ENCODE data around the gene DDX60.

Gene DDX60

GRCh38 chr4:168264903-168265302 lies 53.6 kb downstream of the DDX60 start:
- no peak overlapping the region for H3K27ac ChIP-seq (ENCODE audit: low read depth, low read length)
- H2BK5ac ChIP-seq (ENCODE audit: low read depth, low read length, poor library complexity) = no peak overlapping the region
- H3K4ac ChIP-seq (ENCODE audit: low read depth, low read length) = no peak overlapping the region
- no peak overlapping the region for H2BK120ac ChIP-seq (ENCODE audit: insufficient read depth, low read length, poor library complexity)
- H4K8ac ChIP-seq (ENCODE audit: low read depth, low read length) = no peak overlapping the region
- no peaks in the 10 kb centered on the region for H3K79me2 ChIP-seq (ENCODE audit: control insufficient read depth, insufficient read depth, low read length, poor library complexity)
- no peaks in the 10 kb centered on the region for H3K36me3 ChIP-seq (ENCODE audit: control insufficient read depth in 1 of 2, insufficient read depth in 2 of 2, low read length in 2 of 2)
- H3K18ac ChIP-seq (ENCODE audit: low read length) = no peak overlapping the region
- no peak overlapping the region for H3K23ac ChIP-seq (ENCODE audit: low read length)
- no peak overlapping the region for H2BK12ac ChIP-seq (ENCODE audit: low read length)
- no peak overlapping the region for H2AFZ ChIP-seq (ENCODE audit: insufficient read depth, low read length, poor library complexity)
- H3K14ac ChIP-seq (ENCODE audit: low read length) = no peak overlapping the region
- H3K4me1 ChIP-seq (ENCODE audit: control insufficient read depth in 1 of 2, insufficient read depth in 2 of 2, low read length in 2 of 2) = no peaks in the 10 kb centered on the region
- no peak for DNase-seq
- H3K4me3 ChIP-seq (ENCODE audit: low read depth, low read length) = no peak overlapping the region
- H3K9me3 ChIP-seq (ENCODE audit: insufficient read depth, low read depth, low read length) = no peaks in the 10 kb centered on the region
- H3K9ac ChIP-seq (ENCODE audit: low read length) = no peak overlapping the region
- no peak overlapping the region for H3K4me2 ChIP-seq (ENCODE audit: low read length)
- no peak overlapping the region for H2AK5ac ChIP-seq (ENCODE audit: low read length)
- H4K91ac ChIP-seq (ENCODE audit: low read depth, low read length) = no peak overlapping the region
- no peaks in the 10 kb centered on the region for H3K27me3 ChIP-seq (ENCODE audit: insufficient read depth, low read length)
- no peaks in the 10 kb centered on the region for H3K79me1 ChIP-seq (ENCODE audit: low read length)
- no CpG with 5 or more reads among the region's 3 CpGs for WGBS (ENCODE audit: extremely low coverage, insufficient coverage, insufficient read length)
- H4K12ac ChIP-seq (ENCODE audit: low read depth, low read length) = no peak overlapping the region

- Histone ChIP-seq H3K27ac (ENCODE audit: low read depth, low read length) (no peak overlapping the region), H3K4me2 (ENCODE audit: low read length) (no peak overlapping the region), H2AFZ (ENCODE audit: insufficient read depth, low read length, poor library complexity) (no peak overlapping the region), H3K36me3 (ENCODE audit: control insufficient read depth in 1 of 2, insufficient read depth in 2 of 2, low read length in 2 of 2) (no peaks in the 10 kb centered on the region), H4K91ac (ENCODE audit: low read depth, low read length) (no peak overlapping the region), H3K4me1 (ENCODE audit: control insufficient read depth in 1 of 2, insufficient read depth in 2 of 2, low read length in 2 of 2) (no peaks in the 10 kb centered on the region), H3K4ac (ENCODE audit: low read depth, low read length) (no peak overlapping the region), H3K9ac (ENCODE audit: low read length) (no peak overlapping the region), H2BK5ac (ENCODE audit: low read depth, low read length, poor library complexity) (no peak overlapping the region), H3K23ac (ENCODE audit: low read length) (no peak overlapping the region), H3K79me1 (ENCODE audit: low read length) (no peaks in the 10 kb centered on the region), H3K18ac (ENCODE audit: low read length) (no peak overlapping the region), H3K14ac (ENCODE audit: low read length) (no peak overlapping the region), H4K8ac (ENCODE audit: low read depth, low read length) (no peak overlapping the region), H4K12ac (ENCODE audit: low read depth, low read length) (no peak overlapping the region), H3K79me2 (ENCODE audit: control insufficient read depth, insufficient read depth, low read length, poor library complexity) (no peaks in the 10 kb centered on the region), H3K4me3 (ENCODE audit: low read depth, low read length) (no peak overlapping the region), H2AK5ac (ENCODE audit: low read length) (no peak overlapping the region), H3K9me3 (ENCODE audit: insufficient read depth, low read depth, low read length) (no peaks in the 10 kb centered on the region), H3K27me3 (ENCODE audit: insufficient read depth, low read length) (no peaks in the 10 kb centered on the region), H2BK120ac (ENCODE audit: insufficient read depth, low read length, poor library complexity) (no peak overlapping the region), H2BK12ac (ENCODE audit: low read length) (no peak overlapping the region)
- no CpG with 5 or more reads among the region's 1 CpG for WGBS (ENCODE audit: extremely low coverage, insufficient coverage, insufficient read length)
- DNase-seq = no peak
Measured at GRCh38 chr4:168263039-168263438, 55.5 kb downstream of the DDX60 start.

GRCh38 chr4:168259096-168259495 lies 59.5 kb downstream of the DDX60 start:
- H3K79me2 ChIP-seq (ENCODE audit: control insufficient read depth, insufficient read depth, low read length, poor library complexity) = no peaks in the 10 kb centered on the region
- H4K91ac ChIP-seq (ENCODE audit: low read depth, low read length) = no peak overlapping the region
- no peak overlapping the region for H3K14ac ChIP-seq (ENCODE audit: low read length)
- no peak overlapping the region for H3K9ac ChIP-seq (ENCODE audit: low read length)
- no peak overlapping the region for H2BK12ac ChIP-seq (ENCODE audit: low read length)
- H3K4ac ChIP-seq (ENCODE audit: low read depth, low read length) = no peak overlapping the region
- no peaks in the 10 kb centered on the region for H3K79me1 ChIP-seq (ENCODE audit: low read length)
- H3K4me3 ChIP-seq (ENCODE audit: low read depth, low read length) = no peak overlapping the region
- H3K9me3 ChIP-seq (ENCODE audit: insufficient read depth, low read depth, low read length) = no peaks in the 10 kb centered on the region
- H4K8ac ChIP-seq (ENCODE audit: low read depth, low read length) = no peak overlapping the region
- H3K18ac ChIP-seq (ENCODE audit: low read length) = no peak overlapping the region
- H3K4me1 ChIP-seq (ENCODE audit: control insufficient read depth in 1 of 2, insufficient read depth in 2 of 2, low read length in 2 of 2) = no peaks in the 10 kb centered on the region
- H4K12ac ChIP-seq (ENCODE audit: low read depth, low read length) = no peak overlapping the region
- H3K27ac ChIP-seq (ENCODE audit: low read depth, low read length) = no peak overlapping the region
- no peak overlapping the region for H3K4me2 ChIP-seq (ENCODE audit: low read length)
- H2BK5ac ChIP-seq (ENCODE audit: low read depth, low read length, poor library complexity) = no peak overlapping the region
- no peak overlapping the region for H2AFZ ChIP-seq (ENCODE audit: insufficient read depth, low read length, poor library complexity)
- no CpG with 5 or more reads among the region's 1 CpG for WGBS (ENCODE audit: extremely low coverage, insufficient coverage, insufficient read length)
- no peak overlapping the region for H3K23ac ChIP-seq (ENCODE audit: low read length)
- no peak overlapping the region for H2BK120ac ChIP-seq (ENCODE audit: insufficient read depth, low read length, poor library complexity)
- H3K36me3 ChIP-seq (ENCODE audit: control insufficient read depth in 1 of 2, insufficient read depth in 2 of 2, low read length in 2 of 2) = no peaks in the 10 kb centered on the region
- no peaks in the 10 kb centered on the region for H3K27me3 ChIP-seq (ENCODE audit: insufficient read depth, low read length)
- H2AK5ac ChIP-seq (ENCODE audit: low read length) = no peak overlapping the region
- no peak for DNase-seq

GRCh38 chr4:168257768-168258167 lies 60.8 kb downstream of the DDX60 start:
- H3K27ac ChIP-seq (ENCODE audit: low read depth, low read length) = no peak overlapping the region
- no peaks in the 10 kb centered on the region for H3K36me3 ChIP-seq (ENCODE audit: control insufficient read depth in 1 of 2, insufficient read depth in 2 of 2, low read length in 2 of 2)
- no peak overlapping the region for H2BK120ac ChIP-seq (ENCODE audit: insufficient read depth, low read length, poor library complexity)
- WGBS (ENCODE audit: extremely low coverage, insufficient coverage, insufficient read length) = no CpG with 5 or more reads among the region's 4 CpGs
- H3K79me1 ChIP-seq (ENCODE audit: low read length) = no peaks in the 10 kb centered on the region
- no peak overlapping the region for H2AFZ ChIP-seq (ENCODE audit: insufficient read depth, low read length, poor library complexity)
- no peak overlapping the region for H4K12ac ChIP-seq (ENCODE audit: low read depth, low read length)
- H3K79me2 ChIP-seq (ENCODE audit: control insufficient read depth, insufficient read depth, low read length, poor library complexity) = no peaks in the 10 kb centered on the region
- no peaks in the 10 kb centered on the region for H3K9me3 ChIP-seq (ENCODE audit: insufficient read depth, low read depth, low read length)
- H3K4me1 ChIP-seq (ENCODE audit: control insufficient read depth in 1 of 2, insufficient read depth in 2 of 2, low read length in 2 of 2) = no peaks in the 10 kb centered on the region
- no peak overlapping the region for H2AK5ac ChIP-seq (ENCODE audit: low read length)
- H3K4ac ChIP-seq (ENCODE audit: low read depth, low read length) = no peak overlapping the region
- no peak overlapping the region for H2BK5ac ChIP-seq (ENCODE audit: low read depth, low read length, poor library complexity)
- no peak overlapping the region for H3K18ac ChIP-seq (ENCODE audit: low read length)
- no peak overlapping the region for H4K91ac ChIP-seq (ENCODE audit: low read depth, low read length)
- H3K23ac ChIP-seq (ENCODE audit: low read length) = no peak overlapping the region
- no peak overlapping the region for H3K9ac ChIP-seq (ENCODE audit: low read length)
- no peak overlapping the region for H3K4me3 ChIP-seq (ENCODE audit: low read depth, low read length)
- no peaks in the 10 kb centered on the region for H3K27me3 ChIP-seq (ENCODE audit: insufficient read depth, low read length)
- no peak overlapping the region for H3K4me2 ChIP-seq (ENCODE audit: low read length)
- H2BK12ac ChIP-seq (ENCODE audit: low read length) = no peak overlapping the region
- no peak overlapping the region for H4K8ac ChIP-seq (ENCODE audit: low read depth, low read length)
- no peak overlapping the region for H3K14ac ChIP-seq (ENCODE audit: low read length)
- DNase-seq = no peak

All from trophoblast cell (in vitro differentiated cells and primary cell).